Vagina (tissue), 2 donors: ENCODE measurements around the gene SOS1.

ENCODE experiments used
- CTCF ChIP-seq, 3 experiments: fragments of 450-650 bp in 2 of 3; fragments of 200-600 bp in 1 of 3; sonication (generic) in 1 of 3; IDR thresholded peaks; one replicate each; pipeline ENCODE4 v1.5.1; 2017 to 2019; ENCODE audit warnings: antibody characterized with exemption in 3 of 3, mild to moderate bottlenecking in 2 of 3, moderate library complexity in 2 of 3
- POLR2A ChIP-seq, 2 donors: fragments of 450-650 bp; IDR thresholded peaks; one replicate each; pipeline ENCODE4 v1.6.1; 2017; ENCODE audit warnings: antibody characterized with exemption in 2 of 2, mild to moderate bottlenecking in 2 of 2, moderate library complexity in 2 of 2

DNA sequence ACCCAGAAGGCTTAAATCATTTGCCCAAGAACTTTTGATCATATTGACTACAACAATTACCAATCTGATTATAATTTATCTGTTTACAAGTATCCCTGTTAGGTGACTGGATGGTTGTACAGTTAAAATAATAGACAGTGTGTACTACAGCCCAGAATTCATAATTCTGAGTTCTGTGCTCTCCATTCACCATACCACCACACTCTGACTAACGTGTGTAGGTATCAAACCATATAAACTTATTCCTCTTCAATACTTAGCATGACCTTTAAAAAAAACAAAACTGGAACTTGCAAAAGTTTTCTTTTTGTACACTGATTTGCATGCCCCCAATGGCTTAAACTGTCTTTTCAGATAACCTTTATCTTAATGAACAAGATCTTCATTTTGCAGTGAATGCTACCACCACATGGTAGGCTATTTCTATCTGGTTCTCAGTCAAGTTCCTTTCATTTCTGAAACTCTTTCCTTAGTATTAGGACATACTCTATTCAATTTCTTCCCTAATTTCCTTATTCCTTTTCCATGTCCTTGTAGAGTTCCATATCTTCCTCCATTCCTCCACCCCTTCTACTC, 50.9 kb downstream of the SOS1 start:
- TF ChIP-seq CTCF (IDR thresholded peaks at IDR 0.05) (no peak), POLR2A (IDR thresholded peaks at IDR 0.05) (no peak)
